Thyroid gland (tissue), 4 donors: Measurements from ENCODE around the gene PAX7. TPM values are rescaled to one million over a fixed set of nuclear protein-coding genes. Genes with fewer than 3 reads are reported as not detected.
A peak's percentile ranks its signal among the peaks of the same experiment; 100 is the strongest.
"Not testable (repeated sequence)": the region's sequence is repeated elsewhere in the genome, so short reads cannot be mapped to it uniquely, and the experiment has no call there.

ENCODE experiments used
- DNase-seq, 2 donors: peaks; one replicate each; pipeline ENCODE4 v3.0.0-alpha.2; 2019
- H3K27ac ChIP-seq, 3 donors: fragments of 200-600 bp; sonication (generic); 1 replicate in 2 of 3; 2 replicates in 1 of 3; pipeline ENCODE4 v1.5.1; 2016 to 2019; ENCODE audit warnings: mild to moderate bottlenecking in 1 of 3, moderate library complexity in 1 of 3
- H3K27me3 ChIP-seq: fragments of 200-600 bp; sonication (generic); one replicate; pipeline ENCODE4 v1.5.1; 2019
- H3K36me3 ChIP-seq, 2 donors: fragments of 200-600 bp; sonication (generic); one replicate each; pipeline ENCODE4 v1.5.1; 2016 to 2019
- H3K4me1 ChIP-seq, 2 donors: fragments of 200-600 bp; sonication (generic); one replicate each; pipeline ENCODE4 v1.5.1; 2017 to 2019
- H3K4me3 ChIP-seq, 3 donors: fragments of 200-600 bp; sonication (generic); replicated peaks in 1 of 3; 1 replicate in 2 of 3; 2 replicates in 1 of 3; pipeline ENCODE4 v1.5.1; 2016; ENCODE audit warnings: mild to moderate bottlenecking in 1 of 3
- H3K9me3 ChIP-seq: fragments of 200-600 bp; sonication (generic); one replicate; pipeline ENCODE4 v1.5.1; 2017
- CTCF ChIP-seq, 6 experiments: fragments of 200-600 bp in 3 of 6; fragments of 450-650 bp in 3 of 6; sonication (generic) in 3 of 6; IDR thresholded peaks; one replicate each; pipeline ENCODE4 v1.5.1; 2016 to 2019; ENCODE audit warnings: antibody characterized with exemption in 6 of 6, mild to moderate bottlenecking in 2 of 6, inconsistent platforms in 1 of 6, moderate library complexity in 1 of 6
- POLR2A ChIP-seq, 2 donors: fragments of 450-650 bp; IDR thresholded peaks; one replicate each; pipeline ENCODE4 v1.6.1; 2017; ENCODE audit warnings: antibody characterized with exemption in 2 of 2, mild to moderate bottlenecking in 2 of 2, moderate library complexity in 1 of 2
- WGBS, 2 donors: methylation state at CpG; one replicate each; pipeline ENCODE4 v1.1.5; 2017; 5-methylcytosine and 5-hydroxymethylcytosine counted together
- intact Hi-C: fragments of 100-400 bp; cut with DNase I; formaldehyde crosslinking; loops from one replicate; pipeline ENCODE4 v1.15.1; 2023
- total RNA-seq, 4 donors: library from RNA; depleted of rRNA; stranded (reverse); fragments of >200 nt; gene quantifications; one replicate each; pipeline ENCODE4 v1.2.3, GENCODE V29; 2016

The PAX7 gene
- under 1 TPM in 1 of 4 donors, not detected in 3; 0.78 TPM for total RNA-seq

GRCh38 chr1:18630511-18631495, at the start of gene PAX7:
Gene PAX7 (plus strand): TSS chr1:18630846. CDS start chr1:18631604, 758 bp downstream.
- H3K27me3 ChIP-seq: peaks cover 57% of the 10 kb centered on the region
- no peak for DNase-seq

GRCh38 chr1:18581420-18581880, 49.2 kb upstream of the PAX7 start:
- intact Hi-C loops: no loop called here
- H3K27me3 ChIP-seq: no peaks in the 10 kb centered on the region
- DNase-seq: peak; percentile 31 to 41
- no peaks in the 10 kb centered on the region for H3K9me3 ChIP-seq
- no peak for TF ChIP-seq POLR2A (IDR thresholded peaks at IDR 0.05)
- TF ChIP-seq CTCF (IDR thresholded peaks at IDR 0.05): peak; percentile 20 to 82 (median 44)
- peaks cover 2 to 3% of the 10 kb centered on the region in 2 donors for H3K4me1 ChIP-seq
- H3K27ac ChIP-seq: no peak overlapping the region
- H3K4me3 ChIP-seq: no peak overlapping the region
- WGBS, 2 donors: 18 to 27% methylated on average over 12 to 16 of the region's 17 CpGs
- no peaks in the 10 kb centered on the region for H3K36me3 ChIP-seq

More at GRCh38 chr1:18630511-18631495, at the start of gene PAX7:
- no peaks in the 10 kb centered on the region for H3K36me3 ChIP-seq
- no peaks in the 10 kb centered on the region for H3K9me3 ChIP-seq
- H3K4me3 ChIP-seq: no peak within 1 kb of the TSS
- H3K4me1 ChIP-seq: peaks cover 26 to 30% of the 10 kb centered on the region in 2 donors
- 2 to 4% methylated on average over 64 to 70 of the region's 70 CpGs for WGBS, 2 donors
- TF ChIP-seq CTCF (IDR thresholded peaks at IDR 0.05) (no peak), POLR2A (IDR thresholded peaks at IDR 0.05) (no peak)
- intact Hi-C loops: no loop called here
- H3K27ac ChIP-seq: no peak within 1 kb of the TSS

GRCh38 chr1:18582890-18583289, 47.8 kb upstream of the PAX7 start:
- H3K4me1 ChIP-seq: peaks cover 8 to 9% of the 10 kb centered on the region in 2 donors
- WGBS, 2 donors: 67 to 70% methylated on average over 5 of the region's 5 CpGs
- no peaks in the 10 kb centered on the region for H3K27me3 ChIP-seq
- H3K4me3 ChIP-seq: no peak overlapping the region
- TF ChIP-seq CTCF (IDR thresholded peaks at IDR 0.05) (no peak), POLR2A (IDR thresholded peaks at IDR 0.05) (no peak)
- no peak overlapping the region for H3K27ac ChIP-seq
- H3K9me3 ChIP-seq: no peaks in the 10 kb centered on the region
- H3K36me3 ChIP-seq: no peaks in the 10 kb centered on the region
- intact Hi-C loops: no loop called here
- DNase-seq: no peak

- WGBS, 2 donors: 41 to 66% methylated on average over 5 to 7 of the region's 7 CpGs
- no peak overlapping the region for H3K4me3 ChIP-seq
- H3K4me1 ChIP-seq: peaks cover 8 to 9% of the 10 kb centered on the region in 2 donors
- no peaks in the 10 kb centered on the region for H3K9me3 ChIP-seq
- TF ChIP-seq CTCF (IDR thresholded peaks at IDR 0.05): no peak
- no peak for TF ChIP-seq POLR2A (IDR thresholded peaks at IDR 0.05)
- peak in 1 of 2 donors; percentile 12 for DNase-seq
- no peaks in the 10 kb centered on the region for H3K36me3 ChIP-seq
- H3K27ac ChIP-seq: no peak overlapping the region
- no peaks in the 10 kb centered on the region for H3K27me3 ChIP-seq
- intact Hi-C loops: no loop called here
Measured at GRCh38 chr1:18583326-18583941, 47.2 kb upstream of the PAX7 start.

- intact Hi-C loops, H3K4me3 ChIP-seq, H3K4me1 ChIP-seq, H3K36me3 ChIP-seq, H3K27me3 ChIP-seq, H3K9me3 ChIP-seq: not testable (repeated sequence)
- peak overlapping the region in 2 of 3 donors; percentile 56 to 63 for H3K27ac ChIP-seq
- 25 to 39% methylated on average over 4 of the region's 4 CpGs for WGBS, 2 donors
- DNase-seq: peak; percentile 72 to 76
Measured at GRCh38 chr1:18586016-18586415, 44.6 kb upstream of the PAX7 start.
